IMR-90 (cell line): ENCODE measurements around the gene EBF3. TPM values are rescaled to one million over a fixed set of nuclear protein-coding genes. Genes with fewer than 3 reads are reported as not detected.

Source experiments
- ATAC-seq: fragments of 200-7000 bp; cut with Tn5 transposase; 2 replicates; pipeline ENCODE4 v1.9.1; 2020; ENCODE audit warnings: low read depth, mild to moderate bottlenecking, moderate library complexity
- BruUV-seq: library from RNA; stranded (reverse); fragments of 400-500 nt; replicated peaks from 2 replicates; lab custom pipeline; 2021; lab: Mats Ljungman, UMichigan
- CTCF ChIA-PET: fragments of 300-600 bp; formaldehyde crosslinking; extraction: SDS; loops from one replicate; lab custom pipeline; 2021; ENCODE audit warnings: antibody characterized with exemption; lab: Yijun Ruan, JAX
- POLR2A ChIA-PET: fragments of 300-600 bp; sonication (Branson Sonifier 250); formaldehyde crosslinking; loops from one replicate; lab custom pipeline; 2022; ENCODE audit warnings: antibody characterized with exemption; ENCODE audit not compliant: unreplicated experiment; lab: Charles Lee
- DNase-seq: peaks from one replicate; pipeline ENCODE4 v3.0.0; 2013
- H2AFZ ChIP-seq: replicated peaks from 2 replicates; pipeline ENCODE3; 2013; ENCODE audit warnings: low read length, mild to moderate bottlenecking; ENCODE audit not compliant: poor library complexity
- H2AK5ac ChIP-seq: 2 replicates; pipeline ENCODE4 v1.6.1; 2013; ENCODE audit warnings: low read depth, low read length, inconsistent platforms
- H2AK9ac ChIP-seq: replicated peaks from 2 replicates; pipeline ENCODE3; 2013; ENCODE audit warnings: mild to moderate bottlenecking, low read depth, low read length, moderate library complexity; ENCODE audit not compliant: poor library complexity
- H2BK120ac ChIP-seq: 2 replicates; pipeline ENCODE4 v1.6.1; 2013; ENCODE audit warnings: low read depth, low read length, inconsistent platforms
- H2BK15ac ChIP-seq: 3 replicates; pipeline ENCODE4 v1.6.1; 2013; ENCODE audit warnings: low read depth, low read length, inconsistent platforms
- H2BK20ac ChIP-seq: 2 replicates; pipeline ENCODE4 v1.6.1; 2013; ENCODE audit warnings: low read depth, mild to moderate bottlenecking, inconsistent platforms, low read length, moderate library complexity
- H2BK5ac ChIP-seq: 2 replicates; pipeline ENCODE4 v1.6.1; 2013; ENCODE audit warnings: mild to moderate bottlenecking, low read depth, low read length, inconsistent platforms; ENCODE audit not compliant: poor library complexity, severe bottlenecking
- H3K14ac ChIP-seq: replicated peaks from 2 replicates; pipeline ENCODE4 v1.6.1; 2013; ENCODE audit warnings: low read depth, low read length, inconsistent platforms
- H3K18ac ChIP-seq: 2 replicates; pipeline ENCODE4 v1.6.1; 2013; ENCODE audit warnings: low read depth, low read length, control low read depth
- H3K23ac ChIP-seq: 2 replicates; pipeline ENCODE4 v1.6.1; 2013; ENCODE audit warnings: low read depth, low read length, inconsistent platforms
- H3K27ac ChIP-seq: 2 replicates; pipeline ENCODE4 v1.5.1; 2013; ENCODE audit warnings: mild to moderate bottlenecking, control low read depth, low read length; ENCODE audit not compliant: insufficient read depth
- H3K27me3 ChIP-seq: 2 replicates; pipeline ENCODE4 v1.6.1; 2013; ENCODE audit warnings: low read length; ENCODE audit not compliant: control insufficient read depth, insufficient read depth
- H3K36me3 ChIP-seq: 2 replicates; pipeline ENCODE4 v1.6.1; 2013; ENCODE audit warnings: low read length, mixed read lengths; ENCODE audit not compliant: control insufficient read depth, insufficient read depth
- H3K4ac ChIP-seq: 2 replicates; pipeline ENCODE4 v1.6.1; 2013; ENCODE audit warnings: low read depth, low read length, inconsistent platforms
- H3K4me1 ChIP-seq: 2 replicates; pipeline ENCODE4 v1.6.1; 2013; ENCODE audit warnings: low read length, mixed read lengths; ENCODE audit not compliant: control insufficient read depth, insufficient read depth
- H3K4me2 ChIP-seq: 2 replicates; pipeline ENCODE4 v1.6.1; 2013; ENCODE audit warnings: low read depth, mild to moderate bottlenecking, control low read depth, low read length, moderate library complexity
- H3K4me3 ChIP-seq: 2 replicates; pipeline ENCODE4 v1.5.1; 2013; ENCODE audit warnings: low read depth, mild to moderate bottlenecking, control low read depth, low read length, moderate library complexity; ENCODE audit not compliant: insufficient read depth
- H3K56ac ChIP-seq: 2 replicates; pipeline ENCODE4 v1.6.1; 2013; ENCODE audit warnings: low read length, inconsistent platforms; ENCODE audit not compliant: insufficient read depth; ENCODE audit errors: extremely low read depth
- H3K79me1 ChIP-seq, 2 experiments: 2 replicates each; pipeline ENCODE4 v1.6.1; 2013; ENCODE audit warnings: low read length in 2 of 2, inconsistent platforms in 1 of 2, low read depth in 1 of 2
- H3K9ac ChIP-seq: 2 replicates; pipeline ENCODE4 v1.6.1; 2013; ENCODE audit warnings: low read depth, low read length, control low read depth
- H3K9me1 ChIP-seq: 2 replicates; pipeline ENCODE4 v1.6.1; 2013; ENCODE audit warnings: low read length, inconsistent platforms; ENCODE audit not compliant: insufficient read depth
- H3K9me3 ChIP-seq: 2 replicates; pipeline ENCODE4 v1.6.1; 2013; ENCODE audit warnings: low read length; ENCODE audit not compliant: control insufficient read depth, insufficient read depth
- H4K20me1 ChIP-seq: 2 replicates; pipeline ENCODE4 v1.6.1; 2013; ENCODE audit warnings: low read length, inconsistent platforms; ENCODE audit not compliant: insufficient read depth
- H4K5ac ChIP-seq: 2 replicates; pipeline ENCODE4 v1.6.1; 2013; ENCODE audit warnings: mild to moderate bottlenecking, low read depth, low read length, control low read depth
- H4K8ac ChIP-seq, 2 experiments: 2 replicates each; pipeline ENCODE4 v1.6.1; 2013; ENCODE audit warnings: low read depth in 2 of 2, low read length in 2 of 2, control low read depth in 1 of 2, inconsistent platforms in 1 of 2
- H4K91ac ChIP-seq: 2 replicates; pipeline ENCODE4 v1.6.1; 2013; ENCODE audit warnings: low read depth, low read length, inconsistent platforms; ENCODE audit not compliant: insufficient read depth
- BHLHE40 ChIP-seq: fragments of 150-350 bp; IDR thresholded peaks from 2 replicates; pipeline ENCODE4 v1.6.1; 2016; ENCODE audit warnings: mild to moderate bottlenecking, low read depth, low read length
- CHD1 ChIP-seq: IDR thresholded peaks from 2 replicates; pipeline ENCODE4 v1.6.1; 2012; ENCODE audit warnings: low read depth, low read length, improper control_type of control experiment
- POLR2A ChIP-seq: IDR thresholded peaks from 2 replicates; pipeline ENCODE4 v1.6.1; 2012; ENCODE audit warnings: mild to moderate bottlenecking, low read depth, low read length
- WGBS, 2 experiments: methylation state at CpG; one replicate each; pipeline versions ENCODE4 v1.1.5 to v1.1.7; 2013; ENCODE audit warnings: missing lambda C conversion rate in 2 of 2; ENCODE audit not compliant: insufficient read length in 1 of 2; ENCODE audit errors: extremely low coverage in 2 of 2; 5-methylcytosine and 5-hydroxymethylcytosine counted together
- dilution Hi-C: fragments of 300-500 bp; cut with HindIII; formaldehyde crosslinking; loops from one replicate; pipeline ENCODE4 v1.14.3; 2018; ENCODE audit warnings: low sequenced_read_pairs; ENCODE audit not compliant: unreplicated experiment
- in situ Hi-C: fragments of 300-500 bp; cut with MboI; formaldehyde crosslinking; loops from 3 replicates; pipeline ENCODE4 v1.14.3; 2019; ENCODE audit warnings: low sequenced_read_pairs, inconsistent platforms, mixed read lengths
- intact Hi-C: fragments of 100-400 bp; cut with micrococcal nuclease; formaldehyde crosslinking; loops from 2 replicates; pipeline ENCODE4 v1.10.0; 2022
- polyA plus RNA-seq, 3 experiments: library from polyadenylated mRNA; depleted of rRNA; stranded (reverse); fragments of >200 nt; gene quantifications; 2 replicates each; pipeline ENCODE4 v1.2.3, GENCODE V29; 2012; ENCODE audit warnings: low replicate concordance in 1 of 3
- total RNA-seq: library from RNA; depleted of rRNA; stranded (reverse); fragments of >200 nt; gene quantifications from 2 replicates; pipeline ENCODE4 v1.2.3, GENCODE V29; 2012

The EBF3 gene
- total and polyA plus RNA-seq, 2 of the 4 experiments (the other 2 are of a cell fraction), result 0.36 to 0.70 TPM

- Histone ChIP-seq H2AK9ac (no peak overlapping the region), H4K20me1 (no peaks in the 10 kb centered on the region; the same call in 1 of the 2 replicates), H3K36me3 (no peaks in the 10 kb centered on the region), H3K9me1 (no peaks in the 10 kb centered on the region), H2BK120ac (no peak overlapping the region), H3K9ac (no peak overlapping the region), H4K8ac (no peak overlapping the region), H3K14ac (no peak overlapping the region), H4K91ac (no peak overlapping the region), H3K4me3 (no peak overlapping the region), H3K18ac (no peak overlapping the region), H2AK5ac (no peak overlapping the region), H2AFZ (no peak overlapping the region), H3K9me3 (no peaks in the 10 kb centered on the region), H2BK20ac (no peak overlapping the region), H3K27me3 (no peaks in the 10 kb centered on the region), H3K23ac (no peak overlapping the region), H4K5ac (no peak overlapping the region), H2BK5ac (no peak overlapping the region), H3K79me1 (no peaks in the 10 kb centered on the region), H2BK15ac (no peak overlapping the region), H3K56ac (no peak overlapping the region), H3K4me1 (no peaks in the 10 kb centered on the region), H3K4ac (no peak overlapping the region), H3K27ac (no peak overlapping the region), H3K4me2 (no peak overlapping the region)
- no TSS peak for BruUV-seq
- in situ Hi-C loops (no loop called here), intact Hi-C loops (loop anchor here (10.0 kb wide), 1 partner anchor 863 kb away; no protein-coding TSS in a partner anchor), dilution Hi-C loops (no loop called here)
- POLR2A ChIA-PET, result no interaction called here
- CTCF ChIA-PET, result no interaction called here
- TF ChIP-seq CHD1, result no peak
- TF ChIP-seq BHLHE40, result no peak
- TF ChIP-seq POLR2A, result no peak
- DNase-seq, result no peak
- WGBS, 2 experiments, result 67% methylated on average over 4 of the region's 13 CpGs; no CpG with 5 or more reads in 1 of the 2 experiments
- ATAC-seq, result no peak
These were observed 76.6 kb downstream of the EBF3 start for GRCh38 chr10:129887381-129887905.
